ENCODE data around the gene EPHA4.

The EPHA4 gene

DNA sequence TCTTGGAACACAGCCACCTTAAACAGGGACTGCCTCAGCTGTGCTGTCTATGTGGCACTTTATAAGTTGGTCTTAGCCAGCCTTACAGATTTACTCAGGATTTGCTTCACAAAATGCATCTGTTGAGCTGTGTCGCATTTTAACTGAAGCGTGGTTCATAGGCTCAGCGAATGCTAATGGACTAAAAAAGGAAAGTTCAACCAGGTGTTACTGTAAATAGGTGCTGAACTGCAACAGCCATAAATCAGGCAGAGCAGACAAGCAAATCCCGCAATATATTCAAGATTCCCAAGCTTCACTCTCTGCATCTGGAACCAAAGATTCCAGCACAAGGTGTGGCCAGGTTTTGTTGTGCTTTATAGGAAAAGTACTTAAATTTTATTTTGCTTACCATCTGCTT, 130.0 kb downstream of the EPHA4 start:
- DNase-seq = no peak
- intact Hi-C loops (cut with DNase I; ENCODE audit: low total_unique reads) = no loop called here
- no peak overlapping the region for H3K27ac ChIP-seq
- H3K36me3 ChIP-seq = peaks cover 13 to 19% (median 17%) of the 10 kb centered on the region in 3 donors
- TF ChIP-seq, protein P1, sequence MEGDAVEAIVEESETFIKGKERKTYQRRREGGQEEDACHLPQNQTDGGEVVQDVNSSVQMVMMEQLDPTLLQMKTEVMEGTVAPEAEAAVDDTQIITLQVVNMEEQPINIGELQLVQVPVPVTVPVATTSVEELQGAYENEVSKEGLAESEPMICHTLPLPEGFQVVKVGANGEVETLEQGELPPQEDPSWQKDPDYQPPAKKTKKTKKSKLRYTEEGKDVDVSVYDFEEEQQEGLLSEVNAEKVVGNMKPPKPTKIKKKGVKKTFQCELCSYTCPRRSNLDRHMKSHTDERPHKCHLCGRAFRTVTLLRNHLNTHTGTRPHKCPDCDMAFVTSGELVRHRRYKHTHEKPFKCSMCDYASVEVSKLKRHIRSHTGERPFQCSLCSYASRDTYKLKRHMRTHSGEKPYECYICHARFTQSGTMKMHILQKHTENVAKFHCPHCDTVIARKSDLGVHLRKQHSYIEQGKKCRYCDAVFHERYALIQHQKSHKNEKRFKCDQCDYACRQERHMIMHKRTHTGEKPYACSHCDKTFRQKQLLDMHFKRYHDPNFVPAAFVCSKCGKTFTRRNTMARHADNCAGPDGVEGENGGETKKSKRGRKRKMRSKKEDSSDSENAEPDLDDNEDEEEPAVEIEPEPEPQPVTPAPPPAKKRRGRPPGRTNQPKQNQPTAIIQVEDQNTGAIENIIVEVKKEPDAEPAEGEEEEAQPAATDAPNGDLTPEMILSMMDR (IDR thresholded peaks at IDR 0.05) = no peak
- no peaks in the 10 kb centered on the region for H3K27me3 ChIP-seq
- H3K4me3 ChIP-seq = no peak overlapping the region
- H3K4me1 ChIP-seq = peaks cover 0 to 5% (median 0%) of the 10 kb centered on the region in 4 donors
- H3K9me3 ChIP-seq = no peaks in the 10 kb centered on the region

DNA sequence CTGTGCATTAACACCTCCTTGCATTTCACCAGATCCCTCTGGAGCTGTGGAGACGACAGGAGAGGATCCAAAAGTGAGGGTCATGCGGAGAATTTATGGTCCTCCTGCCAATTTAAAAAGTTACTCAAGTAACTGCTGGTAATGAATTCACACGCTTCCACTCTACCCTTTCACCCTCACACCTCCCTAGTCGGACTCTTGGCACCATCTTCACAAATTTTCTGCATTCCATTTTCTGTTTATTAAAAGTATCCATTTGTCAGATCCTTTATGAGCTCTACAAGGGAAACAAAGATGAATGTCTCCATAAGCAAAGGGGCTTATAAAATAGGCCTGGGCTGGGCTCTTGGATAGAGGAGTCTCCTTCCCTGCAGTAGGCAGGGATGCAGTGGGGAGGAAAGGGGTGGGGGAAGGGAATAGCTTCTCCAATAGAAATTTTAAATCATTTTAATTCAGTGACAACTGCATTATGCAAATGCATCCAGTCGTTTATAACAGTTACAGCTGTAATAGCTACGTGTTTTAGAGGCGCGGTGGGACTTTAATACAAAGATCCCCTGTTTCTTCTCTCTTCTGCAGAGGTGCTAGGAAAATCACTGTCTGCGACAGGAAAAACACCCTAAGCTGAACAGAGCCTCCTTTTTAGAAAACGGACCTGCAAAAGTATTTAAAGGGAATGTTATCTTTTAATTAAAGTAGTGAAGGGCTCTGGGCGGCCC, 132.2 kb downstream of the EPHA4 start:
- no peak for DNase-seq
- TF ChIP-seq, protein P1 (IDR thresholded peaks at IDR 0.05) = no peak
- Histone ChIP-seq H3K9me3 (no peaks in the 10 kb centered on the region), H3K27ac (no peak overlapping the region), H3K4me1 (peaks cover 0 to 5% (median 0%) of the 10 kb centered on the region in 4 donors), H3K27me3 (no peaks in the 10 kb centered on the region), H3K4me3 (no peak overlapping the region), H3K36me3 (peaks cover 13 to 19% (median 17%) of the 10 kb centered on the region in 3 donors)
- intact Hi-C loops (cut with DNase I; ENCODE audit: low total_unique reads) = no loop called here

DNA sequence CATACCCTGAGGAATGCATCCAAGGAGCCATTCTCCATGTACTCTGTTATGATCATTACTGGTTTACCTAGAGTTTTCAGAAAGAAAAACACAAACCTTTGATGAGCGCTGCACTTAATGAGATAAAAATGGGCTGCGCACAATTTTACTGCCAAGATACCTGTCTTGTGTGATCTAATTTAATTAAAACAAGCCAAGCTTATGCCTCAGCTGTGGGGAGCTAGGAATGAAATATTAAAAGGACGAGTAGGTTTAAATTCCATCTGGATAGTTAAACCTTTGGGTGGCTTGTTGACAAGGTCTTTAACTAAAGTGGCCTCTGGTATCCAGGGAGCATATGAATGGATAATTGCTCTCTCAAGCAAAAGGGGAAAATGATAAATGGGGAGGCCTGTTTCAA, 135.0 kb downstream of the EPHA4 start:
- Histone ChIP-seq H3K9me3 (no peaks in the 10 kb centered on the region), H3K4me1 (no peaks in the 10 kb centered on the region), H3K36me3 (peaks cover 10 to 20% (median 14%) of the 10 kb centered on the region in 3 donors), H3K27me3 (no peaks in the 10 kb centered on the region), H3K4me3 (no peak overlapping the region), H3K27ac (no peak overlapping the region)
- intact Hi-C loops (cut with DNase I; ENCODE audit: low total_unique reads) = no loop called here
- no peak for DNase-seq
- TF ChIP-seq, protein P1 (IDR thresholded peaks at IDR 0.05) = no peak

DNA sequence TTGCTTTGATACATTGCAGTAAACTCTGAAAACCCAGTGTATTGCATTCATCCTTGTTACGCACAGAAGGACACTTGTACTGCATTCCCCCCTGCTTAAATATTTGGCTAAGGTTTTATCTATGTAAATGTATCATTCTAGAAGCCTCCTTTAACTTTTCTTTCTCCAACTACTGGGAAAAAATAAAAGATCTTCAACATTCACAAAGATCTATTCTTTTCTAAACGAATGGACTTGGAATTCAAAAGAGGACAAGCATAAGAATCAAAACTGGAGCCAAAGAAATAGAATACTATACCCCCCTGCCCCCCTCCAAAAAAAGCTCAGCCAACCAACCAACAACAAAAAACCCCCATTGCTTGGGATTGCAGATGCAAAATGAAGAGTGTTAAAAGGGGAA, 136.9 kb downstream of the EPHA4 start:
- no peak for DNase-seq
- H3K4me3 ChIP-seq = no peak overlapping the region
- no peaks in the 10 kb centered on the region for H3K9me3 ChIP-seq
- no peak overlapping the region for H3K27ac ChIP-seq
- peaks cover 0 to 13% (median 5%) of the 10 kb centered on the region in 3 donors for H3K36me3 ChIP-seq
- TF ChIP-seq, protein P1 (IDR thresholded peaks at IDR 0.05) = no peak
- H3K27me3 ChIP-seq = no peaks in the 10 kb centered on the region
- intact Hi-C loops (cut with DNase I; ENCODE audit: low total_unique reads) = no loop called here
- H3K4me1 ChIP-seq = peaks cover 0 to 6% (median 0%) of the 10 kb centered on the region in 4 donors

DNA sequence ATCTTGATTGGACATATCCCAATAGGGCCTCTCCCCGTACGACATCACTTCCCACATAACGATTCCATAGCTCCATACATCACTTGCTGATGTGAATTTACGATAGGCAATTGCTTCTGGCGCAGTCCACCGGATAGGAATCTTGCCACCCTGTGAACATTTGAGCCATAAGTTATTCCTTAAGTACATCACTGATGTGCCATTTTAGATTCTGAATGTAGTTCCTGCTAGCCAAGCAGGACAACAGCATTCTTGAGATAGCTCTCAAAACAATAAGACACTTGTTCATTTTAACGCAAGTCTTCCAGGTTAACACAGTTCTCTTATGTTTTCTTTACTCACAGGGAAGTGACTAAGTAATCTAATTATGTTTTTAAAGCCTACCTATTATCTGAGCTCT, 138.0 kb downstream of the EPHA4 start:
- Histone ChIP-seq H3K4me1 (peaks cover 0 to 9% (median 0%) of the 10 kb centered on the region in 4 donors), H3K9me3 (no peaks in the 10 kb centered on the region), H3K27ac (no peak overlapping the region), H3K36me3 (peaks cover 0 to 13% (median 0%) of the 10 kb centered on the region in 3 donors), H3K27me3 (no peaks in the 10 kb centered on the region), H3K4me3 (no peak overlapping the region)
- intact Hi-C loops (cut with DNase I; ENCODE audit: low total_unique reads) = no loop called here
- no peak for DNase-seq
- TF ChIP-seq, protein P1 (IDR thresholded peaks at IDR 0.05) = no peak
